ENCODE measurements around the gene TPH2. TPM values are rescaled to one million over a fixed set of nuclear protein-coding genes. Genes with fewer than 3 reads are reported as not detected.

Gene TPH2
- total RNA-seq, 4 donors from 2014 or later = not detected

GRCh38 chr12:71973687-71974086 lies 35.0 kb downstream of the TPH2 start:
- DNase-seq (ENCODE audit: low spot score) (no peak), ATAC-seq (ENCODE audit: low FRiP score) (no peak)
- TF ChIP-seq CTCF (IDR thresholded peaks at IDR 0.05) = no peak

DNA sequence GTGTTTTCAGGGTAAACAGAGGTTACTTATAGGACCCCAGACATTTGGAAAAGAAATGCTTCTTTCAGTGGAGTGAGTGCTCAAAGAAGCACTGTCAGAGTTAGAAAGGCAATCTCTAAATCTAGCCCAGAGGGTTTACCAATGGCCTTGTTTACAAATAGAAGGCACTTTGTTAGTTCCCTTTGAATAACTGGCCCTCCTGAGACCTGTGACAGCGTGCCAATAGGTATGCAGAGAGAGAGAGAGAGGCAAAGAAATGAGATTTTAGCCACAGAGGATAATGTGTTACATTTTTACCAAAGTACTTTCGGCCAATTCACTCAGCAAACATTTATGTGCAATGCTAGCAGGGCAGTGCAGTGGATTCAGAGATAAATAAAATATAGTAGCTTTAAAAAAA lies 41.9 kb downstream of the TPH2 start:
- DNase-seq (ENCODE audit: low spot score) (no peak), ATAC-seq (ENCODE audit: low FRiP score) (no peak)
- TF ChIP-seq CTCF (IDR thresholded peaks at IDR 0.05) = no peak

DNA sequence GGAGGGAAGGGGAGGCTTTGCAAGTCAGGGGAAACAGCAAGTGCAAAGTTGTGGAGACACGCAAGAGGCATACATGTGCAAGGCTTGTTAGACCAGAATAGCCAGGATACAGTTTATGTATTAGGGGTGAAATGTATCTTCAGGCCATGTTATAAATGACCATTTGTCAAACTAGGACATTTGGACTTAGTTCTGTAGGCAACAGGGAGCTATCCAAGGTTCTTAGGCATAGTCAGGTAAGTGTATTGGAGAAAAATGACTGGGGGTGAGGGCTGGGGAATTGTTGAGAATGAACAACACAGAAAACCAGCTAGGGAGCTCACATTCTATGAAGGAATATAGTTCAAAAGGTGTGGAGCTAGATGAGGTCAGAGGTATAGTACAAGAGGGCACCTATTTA lies 42.5 kb downstream of the TPH2 start:
- no peak for ATAC-seq (ENCODE audit: low FRiP score)
- no peak for TF ChIP-seq CTCF (IDR thresholded peaks at IDR 0.05)

DNA sequence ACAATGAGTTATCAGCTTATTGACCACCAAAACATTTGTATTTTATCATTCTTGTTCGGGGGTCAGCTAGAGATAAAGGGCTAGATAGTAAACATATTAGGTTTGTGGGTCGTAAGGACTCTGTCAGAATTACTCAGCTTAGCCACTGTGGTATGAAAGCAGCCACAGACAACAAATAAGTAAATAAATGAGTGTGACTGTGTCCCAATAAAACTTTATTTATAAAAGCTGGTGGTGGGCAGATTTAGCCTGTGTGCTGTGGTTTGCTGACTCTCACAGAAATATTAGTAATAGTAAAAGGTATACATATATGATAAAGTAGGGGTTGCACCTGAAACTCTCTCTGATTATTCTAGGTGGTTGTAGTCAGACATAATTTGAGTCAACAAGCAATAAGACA lies 56.1 kb downstream of the TPH2 start:
- DNase-seq (ENCODE audit: low spot score) (no peak), ATAC-seq (ENCODE audit: low FRiP score) (no peak)
- no peak for TF ChIP-seq CTCF (IDR thresholded peaks at IDR 0.05)

More for the DNA sequence above, 42.5 kb downstream of the TPH2 start:
- no peak for DNase-seq (ENCODE audit: low spot score)

DNA sequence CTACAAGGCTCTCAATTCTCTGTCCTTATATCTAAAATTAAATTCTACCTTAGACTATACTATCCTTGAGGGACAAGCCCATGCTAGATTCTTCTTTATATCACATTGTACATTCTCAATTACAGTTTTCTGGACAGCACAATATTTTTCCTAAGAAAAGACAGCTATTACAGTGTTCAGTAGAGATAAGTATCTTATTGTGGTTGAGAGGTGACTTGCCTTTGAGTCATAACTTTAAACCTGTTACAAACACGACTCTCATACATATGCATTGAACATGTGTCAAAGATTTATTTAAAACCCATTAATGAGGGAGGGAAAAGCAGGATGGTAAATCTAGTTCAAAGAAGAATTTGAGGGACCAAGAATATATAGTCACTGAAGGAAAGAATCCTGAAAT lies 61.1 kb downstream of the TPH2 start:
- no peak for TF ChIP-seq CTCF (IDR thresholded peaks at IDR 0.05)
- no peak for ATAC-seq (ENCODE audit: low FRiP score)
- DNase-seq (ENCODE audit: low spot score) = no peak

- no peak for DNase-seq (ENCODE audit: low spot score)
- ATAC-seq (ENCODE audit: low FRiP score) = no peak
Measured at GRCh38 chr12:72000969-72001648, 62.5 kb downstream of the TPH2 start.

More at GRCh38 chr12:72000969-72001648, 62.5 kb downstream of the TPH2 start:
- no peak for TF ChIP-seq CTCF (IDR thresholded peaks at IDR 0.05)
